ENCODE data around the gene WDR47.

The WDR47 gene

DNA sequence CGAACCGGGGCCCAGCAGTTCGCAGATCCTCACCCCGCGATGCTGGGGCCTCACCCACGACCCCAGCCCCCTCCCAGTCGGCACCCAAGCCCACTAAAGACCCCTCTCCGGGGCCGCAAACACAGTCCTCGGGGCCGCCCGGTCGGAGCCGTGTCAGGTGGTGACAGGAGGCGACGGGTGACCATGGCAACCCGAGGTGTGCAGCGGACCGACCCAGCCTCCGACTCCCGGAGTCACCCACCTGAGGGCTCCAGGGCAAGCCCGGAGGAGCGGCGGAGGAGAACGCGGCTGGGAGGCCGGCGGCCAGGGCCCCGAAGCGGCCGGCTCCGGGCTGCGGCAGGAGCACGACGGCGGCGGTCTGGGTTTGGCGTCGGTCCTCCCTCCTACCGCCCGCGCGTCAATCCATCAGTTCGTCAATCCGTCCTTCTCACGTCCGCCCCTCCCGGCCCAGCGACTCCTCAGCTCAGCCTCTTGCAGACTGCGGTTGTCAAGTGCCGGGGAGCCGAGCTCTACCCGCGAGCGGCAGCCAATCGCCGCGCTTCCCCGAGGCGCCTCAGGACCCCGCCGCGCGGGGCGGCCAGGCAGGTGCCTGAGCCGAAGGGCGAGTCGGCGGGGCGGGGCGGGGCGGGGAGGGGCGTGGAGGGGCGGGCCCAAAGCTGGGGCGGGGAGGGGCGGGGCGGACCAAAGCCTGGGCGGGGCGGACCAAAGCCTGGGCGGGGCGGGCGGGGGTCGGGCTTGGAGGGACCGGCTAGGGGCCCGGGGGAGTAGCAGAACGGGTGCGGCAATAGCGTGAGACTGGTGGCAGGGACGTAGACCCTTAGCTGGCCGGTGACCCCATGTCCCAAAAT is at the start of gene WDR47:
Gene WDR47, minus strand, starts transcription at position 482 of the 848 bp plus-strand sequence. CDS start 18,590 bp downstream, outside the sequence.
- H3K27ac Mint-ChIP-seq: peak within 1 kb of the TSS; percentile 89 to 94
- DNase-seq (peak; percentile 97 to 98), ATAC-seq (peak; percentile 99)
- no peaks in the 10 kb centered on the region for H3K9me3 Mint-ChIP-seq
- no peaks in the 10 kb centered on the region for H3K27me3 Mint-ChIP-seq
- peak within 1 kb of the TSS; percentile 88 to 99 for H3K4me3 Mint-ChIP-seq
- H3K4me1 Mint-ChIP-seq: peaks cover 18% of the 10 kb centered on the region

DNA sequence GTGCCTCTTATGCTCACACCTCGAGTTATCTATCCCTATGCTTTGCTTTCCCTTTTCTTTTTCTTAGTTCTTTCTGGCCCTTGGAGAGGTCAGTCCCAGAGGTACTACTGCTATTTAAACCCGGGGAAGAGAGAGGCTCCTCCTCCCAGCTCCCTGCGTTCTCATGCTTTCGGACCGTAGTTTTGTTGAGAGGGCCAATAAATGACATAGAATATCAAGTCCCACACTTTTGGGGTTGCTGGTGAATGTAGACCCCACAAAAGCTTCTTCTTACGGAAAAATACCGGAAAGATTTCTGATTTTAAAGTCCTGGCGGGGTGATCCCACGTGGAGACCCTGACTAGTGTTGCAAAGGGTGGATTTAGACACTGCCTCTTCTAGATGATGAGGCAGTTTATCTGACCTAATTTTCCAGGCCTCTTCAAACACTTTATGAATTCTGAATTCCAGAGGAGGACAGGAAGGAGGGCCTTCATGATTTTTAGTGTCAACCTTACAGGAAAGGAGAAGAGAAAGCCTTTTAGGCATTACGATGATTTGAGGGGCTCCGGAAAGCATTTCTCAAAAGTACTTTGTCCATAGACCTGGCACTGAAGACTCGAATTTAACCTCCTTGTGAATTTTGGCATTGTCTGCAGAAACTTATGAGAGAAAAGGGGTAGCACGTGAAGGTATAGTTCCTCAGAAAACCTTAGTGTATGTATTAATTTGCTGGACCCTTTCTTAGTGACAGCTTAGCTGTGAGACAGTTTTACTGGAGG is 49.4 kb upstream of the WDR47 start:
- Mint-ChIP-seq H3K9me3 (no peaks in the 10 kb centered on the region), H3K27me3 (no peaks in the 10 kb centered on the region), H3K27ac (peak overlapping the region; percentile 95 to 96), H3K4me3 (peak overlapping the region; percentile 86 to 93), H3K4me1 (peaks cover 30% of the 10 kb centered on the region)
- ATAC-seq: peak; percentile 68
- no peak for DNase-seq

DNA sequence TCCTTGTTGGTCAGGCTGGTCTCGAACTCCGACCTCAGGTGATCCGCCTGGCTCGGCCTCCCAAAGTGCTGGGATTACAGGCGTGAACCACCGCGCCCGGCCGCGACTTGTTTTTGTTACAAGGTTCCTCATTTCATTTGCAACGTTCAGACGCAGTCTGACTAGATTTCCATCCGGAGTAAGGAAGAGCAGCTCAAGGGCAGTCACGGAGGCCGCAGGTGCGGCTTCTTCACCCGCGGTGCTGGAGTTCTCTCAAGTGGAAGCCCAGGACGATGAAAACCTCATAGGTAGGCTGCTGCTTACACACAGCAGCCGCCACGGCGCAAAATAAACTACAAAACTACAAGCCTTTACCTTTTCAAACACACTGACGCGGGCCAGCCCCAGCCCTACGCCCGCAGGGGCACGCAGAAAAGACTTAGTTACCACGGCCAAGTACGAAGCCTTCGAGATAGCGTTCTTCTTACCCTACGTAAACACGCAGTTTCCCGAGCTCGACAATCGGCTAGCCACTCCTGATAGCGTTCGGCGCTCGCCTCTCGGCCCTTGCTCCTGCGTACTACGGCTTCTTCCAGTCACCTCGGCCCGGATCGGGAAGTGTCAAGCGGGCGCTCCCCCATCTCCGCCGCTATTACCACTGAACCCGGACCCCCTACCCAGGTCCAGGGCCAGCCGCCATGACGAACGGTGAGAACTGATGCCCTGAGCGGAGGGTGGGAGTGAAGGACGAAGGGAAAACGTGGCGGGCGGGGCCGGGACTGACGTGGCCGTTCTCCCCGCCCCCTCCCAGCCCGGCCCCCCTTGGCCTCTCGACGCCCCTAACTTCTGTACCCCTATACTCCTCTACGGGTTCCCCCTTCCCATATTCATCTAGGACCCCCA is 48.5 kb upstream of the WDR47 start, which contains the start of gene TMEM167B:
Gene TMEM167B, plus strand, starts transcription at position 569 of the 882 bp plus-strand sequence. Its CDS starts 109 bp downstream, at position 678.
- DNase-seq (peak; percentile 86 to 92), ATAC-seq (peak; percentile 97)
- peaks cover 30% of the 10 kb centered on the region for H3K4me1 Mint-ChIP-seq
- H3K9me3 Mint-ChIP-seq: no peaks in the 10 kb centered on the region
- H3K4me3 Mint-ChIP-seq: peak within 1 kb of the TSS; percentile 86 to 93
- H3K27me3 Mint-ChIP-seq: no peaks in the 10 kb centered on the region
- peak within 1 kb of the TSS; percentile 95 to 96 for H3K27ac Mint-ChIP-seq

DNA sequence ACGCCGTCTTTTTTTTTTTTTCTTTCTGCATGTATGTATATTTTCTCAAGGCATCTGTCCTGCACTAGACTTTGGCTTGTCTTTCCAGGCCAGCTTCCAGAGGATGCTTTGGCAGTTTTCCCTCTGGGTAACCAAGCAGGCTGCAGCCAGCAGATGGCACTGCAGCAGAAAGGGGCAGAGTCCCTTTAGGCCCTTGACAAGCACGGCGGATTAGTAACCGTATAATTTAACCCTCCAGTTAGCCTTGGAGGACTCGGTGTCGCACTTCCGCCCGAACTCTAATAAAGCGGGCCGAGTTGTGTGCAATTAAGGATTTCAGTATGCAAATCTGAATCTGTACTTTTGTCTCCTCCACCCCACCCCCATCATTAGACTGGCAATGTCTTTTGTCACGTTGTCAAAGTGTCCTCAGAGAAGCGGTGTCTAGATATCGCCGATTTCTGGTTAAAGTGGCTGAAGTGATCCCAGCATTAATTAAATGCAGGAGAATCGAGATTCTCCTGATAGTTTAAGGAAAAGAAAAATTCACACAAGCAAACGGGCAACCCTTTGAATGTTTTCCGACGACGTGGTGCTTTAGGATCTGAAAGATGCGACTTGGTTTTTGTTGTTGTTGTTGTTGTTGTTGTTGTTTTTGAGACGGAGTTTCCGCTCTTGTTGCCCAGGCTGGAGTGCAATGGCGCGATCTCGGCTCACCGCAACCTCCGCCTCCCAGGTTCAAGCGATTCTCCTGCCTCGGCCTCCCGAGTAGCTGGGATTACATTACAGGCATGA is 47.5 kb upstream of the WDR47 start:
- Mint-ChIP-seq H3K4me3 (peak overlapping the region; percentile 86 to 93), H3K27ac (peak overlapping the region; percentile 52 to 95), H3K27me3 (no peaks in the 10 kb centered on the region), H3K9me3 (no peaks in the 10 kb centered on the region), H3K4me1 (peaks cover 30% of the 10 kb centered on the region)
- ATAC-seq (peak; percentile 32), DNase-seq (peak; percentile 43 to 57)

DNA sequence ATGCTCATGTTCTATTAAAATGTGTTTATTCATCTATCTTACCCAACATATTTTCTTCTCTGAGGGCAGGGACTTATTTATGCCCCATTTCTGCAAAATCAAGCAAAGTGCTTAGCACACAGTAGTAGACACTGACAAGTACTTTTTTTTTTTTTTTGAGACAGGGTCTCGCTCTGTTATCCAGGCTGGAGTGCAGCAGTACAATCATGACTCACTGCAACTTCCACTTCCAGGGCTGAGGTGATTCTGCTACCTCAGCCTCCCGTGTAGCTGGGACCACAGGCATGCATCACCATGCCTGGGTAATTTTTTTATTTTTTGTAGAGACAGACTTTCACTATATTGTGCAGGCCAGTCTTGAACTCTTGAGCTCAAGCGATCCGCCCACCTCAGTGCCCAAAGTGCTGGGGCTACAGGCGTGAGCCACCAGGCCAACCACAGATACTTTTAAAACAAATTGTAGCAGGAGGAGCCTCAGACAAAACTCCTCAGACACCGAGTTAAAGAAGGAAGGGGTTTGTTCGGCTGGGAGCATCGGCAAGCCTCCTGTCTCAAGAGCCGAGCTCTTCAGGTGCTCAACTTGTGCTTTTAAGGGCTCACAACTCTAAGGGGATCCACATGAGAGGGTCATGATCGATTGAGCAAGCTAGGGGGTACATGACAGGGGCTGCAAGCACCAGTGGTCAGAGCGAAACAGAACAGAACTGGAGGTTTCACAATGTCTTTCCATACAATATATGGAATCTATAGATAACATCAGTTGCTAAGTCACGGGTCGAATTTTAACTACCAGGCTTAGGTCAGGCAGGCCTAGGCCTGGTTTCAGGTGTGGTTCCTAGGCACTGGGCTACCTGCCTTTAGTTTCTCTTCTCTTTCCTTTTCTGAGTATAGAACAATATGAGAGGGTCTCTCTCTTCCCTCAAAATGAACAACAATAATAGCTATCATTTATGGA is 42.9 kb upstream of the WDR47 start:
- H3K4me1 Mint-ChIP-seq: peaks cover 8% of the 10 kb centered on the region
- DNase-seq (no peak), ATAC-seq (no peak)
- H3K4me3 Mint-ChIP-seq: no peak overlapping the region
- H3K27me3 Mint-ChIP-seq: no peaks in the 10 kb centered on the region
- H3K9me3 Mint-ChIP-seq: no peaks in the 10 kb centered on the region
- H3K27ac Mint-ChIP-seq: no peak overlapping the region

DNA sequence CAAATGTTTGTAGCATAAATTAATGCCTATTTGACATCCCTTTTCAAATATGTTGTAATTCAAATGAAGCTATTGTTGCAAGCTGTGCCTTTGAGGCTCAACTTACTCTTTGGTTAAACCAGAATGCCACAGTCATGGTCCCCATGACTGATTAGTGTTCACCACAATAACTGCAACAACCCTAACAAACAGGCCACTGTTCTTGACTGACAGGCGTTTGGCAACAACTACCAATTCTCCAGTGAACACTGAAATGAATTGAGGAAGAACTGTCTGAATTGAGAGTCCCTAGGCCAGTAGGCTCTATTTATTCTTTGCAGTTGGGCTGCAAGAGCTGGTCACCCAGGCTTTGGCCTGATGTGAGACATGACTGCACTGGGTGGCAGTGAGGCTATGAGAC is 42.0 kb upstream of the WDR47 start:
- H3K4me3 Mint-ChIP-seq: no peak overlapping the region
- ATAC-seq (no peak), DNase-seq (no peak)
- H3K27ac Mint-ChIP-seq: no peak overlapping the region
- H3K9me3 Mint-ChIP-seq: no peaks in the 10 kb centered on the region
- no peaks in the 10 kb centered on the region for H3K4me1 Mint-ChIP-seq
- H3K27me3 Mint-ChIP-seq: no peaks in the 10 kb centered on the region

DNA sequence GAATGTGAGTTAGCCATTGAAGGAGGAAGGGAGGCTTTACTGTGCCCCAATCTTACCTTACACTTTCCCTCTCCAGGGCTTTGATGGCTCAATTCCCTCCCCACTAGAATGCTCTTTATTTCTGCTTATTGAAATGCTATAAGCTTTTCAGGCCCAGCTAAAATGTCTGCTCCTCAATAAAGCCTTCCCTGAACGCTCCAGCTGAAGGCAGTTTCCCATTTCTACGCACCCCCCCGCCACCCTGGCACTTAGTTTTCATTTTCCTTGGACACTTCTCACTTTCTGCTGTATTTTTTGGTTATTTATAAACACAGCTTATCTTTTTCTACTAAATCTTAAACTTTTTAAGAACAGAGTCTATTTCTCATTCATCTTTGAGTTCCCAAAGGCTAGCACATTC is 41.6 kb upstream of the WDR47 start:
- Mint-ChIP-seq H3K27me3 (no peaks in the 10 kb centered on the region), H3K4me3 (no peak overlapping the region), H3K27ac (no peak overlapping the region), H3K9me3 (no peaks in the 10 kb centered on the region), H3K4me1 (no peaks in the 10 kb centered on the region)
- DNase-seq (no peak), ATAC-seq (no peak)

DNA sequence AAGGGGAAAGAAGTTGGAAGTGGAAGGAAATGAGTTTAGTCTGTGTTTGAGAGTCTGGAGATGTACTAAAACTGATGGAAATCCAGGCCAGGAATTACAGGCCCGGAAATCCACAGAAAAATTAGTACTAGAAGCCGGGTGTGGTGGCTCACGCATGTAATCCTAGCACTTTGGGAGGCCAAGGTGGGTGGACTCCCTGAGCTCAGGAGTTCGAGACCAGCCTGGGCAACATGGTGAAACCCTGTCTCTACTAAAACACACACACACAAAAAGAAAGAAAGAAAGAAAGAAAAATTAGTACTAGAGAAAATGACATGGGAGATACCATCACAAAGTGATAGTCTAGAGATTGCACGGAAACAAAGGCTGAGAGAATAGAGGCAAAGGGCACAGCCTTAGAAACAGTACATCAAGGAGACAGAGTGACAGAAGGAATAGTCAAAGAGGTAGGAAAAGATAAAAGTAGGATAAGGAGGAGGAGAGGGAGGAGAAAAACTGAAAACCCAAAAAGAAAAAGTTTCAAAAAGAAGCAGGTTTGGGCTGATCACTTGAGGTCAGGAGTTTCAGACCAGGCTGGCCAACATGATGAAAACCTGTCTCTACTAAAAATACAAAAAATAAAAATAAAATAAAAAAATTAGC is 38.7 kb upstream of the WDR47 start:
- DNase-seq: no peak
- Mint-ChIP-seq H3K4me1 (peaks cover 5% of the 10 kb centered on the region), H3K27me3 (no peaks in the 10 kb centered on the region), H3K4me3 (no peak overlapping the region), H3K9me3 (no peaks in the 10 kb centered on the region), H3K27ac (no peak overlapping the region)
- ATAC-seq: no peak

DNA sequence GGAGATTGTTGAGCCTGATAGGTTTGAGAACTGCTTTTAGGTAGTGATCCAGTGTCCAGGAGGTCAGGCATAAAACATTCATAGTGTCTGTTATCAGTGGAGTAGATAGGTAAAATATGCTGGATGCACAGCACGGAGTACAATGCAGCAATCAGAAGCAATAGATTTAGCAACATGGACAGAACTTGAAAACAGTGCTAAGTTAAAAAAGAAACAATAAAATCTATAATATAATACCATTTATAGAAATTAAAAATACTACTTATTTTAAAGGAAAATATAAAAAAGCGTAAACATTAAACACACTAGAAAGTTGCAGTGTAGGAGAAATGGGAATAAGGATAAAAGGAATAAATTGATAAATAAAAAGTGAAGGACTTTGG is 37.3 kb upstream of the WDR47 start:
- Mint-ChIP-seq H3K4me1 (peaks cover 13% of the 10 kb centered on the region), H3K9me3 (no peaks in the 10 kb centered on the region), H3K27me3 (no peaks in the 10 kb centered on the region), H3K27ac (no peak overlapping the region), H3K4me3 (no peak overlapping the region)
- no peak for DNase-seq
- ATAC-seq: no peak

DNA sequence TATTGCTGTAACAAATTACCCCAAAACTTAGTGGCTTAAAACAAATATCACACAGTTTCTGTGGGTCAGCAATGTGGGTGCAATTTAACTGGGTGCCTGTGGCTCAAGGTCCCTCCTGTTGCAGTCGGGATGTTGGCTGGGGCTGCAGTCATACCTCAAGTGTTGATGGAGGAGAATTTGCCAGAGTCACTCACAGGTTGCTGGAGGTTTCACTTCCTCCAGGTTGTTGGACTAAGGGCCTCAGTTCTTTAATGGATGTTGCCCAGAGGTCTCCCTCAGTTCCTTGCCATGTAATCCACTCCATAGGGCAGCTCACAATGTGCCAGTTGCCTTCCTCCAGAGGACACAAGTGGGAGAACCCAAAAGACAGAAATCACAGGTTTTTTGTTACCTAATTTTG is 36.4 kb upstream of the WDR47 start:
- no peaks in the 10 kb centered on the region for H3K9me3 Mint-ChIP-seq

DNA sequence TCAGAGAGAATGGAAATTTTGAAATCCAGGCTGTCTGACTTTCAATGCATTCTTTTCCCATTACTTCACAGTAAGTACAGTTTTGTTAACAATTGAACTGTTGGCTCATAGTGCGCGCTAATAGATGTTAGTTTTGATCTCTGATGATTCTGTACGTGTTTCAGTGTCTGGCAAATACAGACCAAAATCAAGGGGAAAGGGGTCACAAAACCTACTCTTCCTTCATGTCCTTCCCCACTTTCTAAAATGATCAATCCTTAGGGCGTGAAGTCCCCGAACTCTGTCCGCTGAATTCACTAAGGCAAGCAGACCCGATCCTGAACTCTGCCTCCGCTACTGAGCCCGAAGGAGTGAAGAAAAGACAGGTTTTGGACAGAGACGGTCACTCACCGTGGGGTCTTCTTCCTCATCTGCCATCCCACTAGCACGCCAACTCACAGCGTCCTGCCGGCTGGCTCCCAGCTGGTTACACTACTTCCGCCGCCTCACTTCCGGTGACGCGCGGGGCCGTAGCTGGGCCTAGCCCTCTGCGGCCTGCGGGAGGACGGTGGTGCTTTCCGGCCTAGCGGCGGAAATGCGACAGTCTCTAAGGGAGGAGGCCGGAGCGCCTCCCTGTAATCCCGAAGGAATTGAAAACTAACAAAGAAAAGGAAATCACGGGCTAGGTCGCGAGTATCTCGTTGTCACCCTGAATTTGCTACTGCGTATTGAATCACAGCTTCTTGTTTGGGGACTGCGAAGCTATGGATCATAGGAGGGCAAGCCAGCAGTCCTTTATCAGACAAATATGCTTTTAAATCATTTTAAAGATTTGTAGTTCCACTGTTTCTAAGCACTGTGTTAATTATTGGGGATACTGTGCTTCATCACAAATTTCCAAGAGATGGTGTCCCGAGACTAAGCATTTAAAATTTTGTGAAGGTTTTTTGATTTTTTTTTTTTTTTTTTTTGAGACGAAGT is 33.9 kb upstream of the WDR47 start, which contains the start of gene TAF13:
Gene TAF13, minus strand, starts transcription at position 473 of the 960 bp plus-strand sequence. Its CDS starts 56 bp downstream, at position 417.
- DNase-seq: peak; percentile 78 to 90
- Mint-ChIP-seq H3K9me3 (no peaks in the 10 kb centered on the region), H3K4me3 (peak within 1 kb of the TSS; percentile 98), H3K27ac (peak within 1 kb of the TSS; percentile 96 to 99), H3K4me1 (peaks cover 16% of the 10 kb centered on the region), H3K27me3 (no peaks in the 10 kb centered on the region)
- ATAC-seq: peak; percentile 100

More for the DNA sequence above, 36.4 kb upstream of the WDR47 start:
- Mint-ChIP-seq H3K27me3 (no peaks in the 10 kb centered on the region), H3K4me3 (no peak overlapping the region), H3K27ac (no peak overlapping the region), H3K4me1 (peaks cover 16% of the 10 kb centered on the region)
- DNase-seq: no peak
- ATAC-seq: no peak

DNA sequence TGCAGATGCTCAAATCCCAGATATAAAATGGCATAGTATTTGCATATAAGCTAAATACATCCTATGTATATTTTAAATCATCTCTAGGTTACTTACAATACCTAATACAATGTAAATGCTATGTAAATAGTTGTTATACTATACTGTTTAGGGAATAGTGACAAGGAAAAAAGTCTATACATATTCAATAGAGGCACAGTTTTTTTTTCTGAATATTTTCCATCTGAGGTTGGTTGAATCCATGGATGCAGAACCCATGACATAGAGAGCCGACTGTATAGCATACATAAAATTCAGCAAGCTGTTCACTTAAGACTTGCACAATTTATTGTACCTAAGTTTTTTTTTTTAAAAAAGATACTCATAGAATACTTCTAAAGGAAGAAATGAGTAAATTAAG is 27.4 kb upstream of the WDR47 start:
- Mint-ChIP-seq H3K4me1 (peaks cover 3% of the 10 kb centered on the region), H3K9me3 (no peaks in the 10 kb centered on the region), H3K4me3 (no peak overlapping the region), H3K27me3 (no peaks in the 10 kb centered on the region), H3K27ac (no peak overlapping the region)
- DNase-seq: no peak
- ATAC-seq: no peak
